Erythroblast (primary cell): ENCODE results near the gene COL24A1.
"Not testable (repeated sequence)": the region's sequence is repeated elsewhere in the genome, so short reads cannot be mapped to it uniquely, and the experiment has no call there.

Experiments
- DNase-seq, 2 experiments: peaks; one replicate each; lab custom pipeline; 2025; lab: John Stamatoyannopoulos, UW
- GATA1 ChIP-seq: IDR thresholded peaks from 2 replicates; pipeline ENCODE4 v1.6.1; 2011; ENCODE audit warnings: low read depth, mild to moderate bottlenecking, control low read depth, low read length, moderate library complexity
- POLR2A ChIP-seq: IDR thresholded peaks from 2 replicates; pipeline ENCODE4 v1.6.1; 2011; ENCODE audit warnings: mild to moderate bottlenecking, low read length

COL24A1 gene

DNA sequence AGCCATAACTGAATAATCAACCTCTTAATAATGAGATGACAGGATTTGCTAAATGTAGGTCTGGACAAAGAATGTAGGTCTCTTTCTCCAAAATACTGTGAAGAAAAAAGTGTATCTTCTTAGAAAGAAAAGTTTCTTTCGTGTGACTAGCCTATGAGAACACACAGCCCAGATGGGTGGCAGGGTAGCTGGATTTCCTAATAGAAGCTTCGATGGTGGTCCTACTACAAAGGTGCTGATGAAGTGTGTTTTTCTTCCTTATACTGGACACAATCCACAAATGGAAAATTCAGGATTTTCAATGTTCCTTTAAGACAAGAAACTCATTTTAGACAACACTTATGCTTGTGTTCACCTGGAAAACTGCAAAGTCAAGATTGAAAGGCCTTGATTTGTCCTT, 358.2 kb downstream of the COL24A1 start:
- no peak for TF ChIP-seq GATA1
- DNase-seq = no peak

DNA sequence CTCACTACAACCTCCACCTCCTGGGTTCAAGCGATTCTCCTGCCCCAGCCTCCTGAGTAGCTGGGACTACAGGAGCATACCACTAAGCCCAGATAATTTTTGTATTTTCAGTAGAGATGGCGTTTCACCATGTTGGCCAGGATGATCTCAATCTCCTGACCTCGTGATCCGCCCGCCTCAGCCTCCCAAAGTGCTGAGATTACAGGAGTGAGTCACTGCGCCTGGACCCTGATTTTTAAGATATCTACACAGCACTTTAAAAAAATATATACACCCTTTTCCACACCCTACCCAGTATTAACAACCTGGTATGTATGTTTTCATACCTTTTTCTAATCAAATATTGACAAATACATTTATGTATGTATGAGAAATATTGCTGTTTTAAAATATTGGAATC, 379.6 kb downstream of the COL24A1 start:
- DNase-seq = not testable (repeated sequence)

GRCh38 chr1:85762804-85763203, 393.8 kb downstream of the COL24A1 start:
- no peak for DNase-seq
- TF ChIP-seq POLR2A = no peak
- no peak for TF ChIP-seq GATA1

GRCh38 chr1:85756864-85757263, 399.7 kb downstream of the COL24A1 start:
- DNase-seq = no peak

DNA sequence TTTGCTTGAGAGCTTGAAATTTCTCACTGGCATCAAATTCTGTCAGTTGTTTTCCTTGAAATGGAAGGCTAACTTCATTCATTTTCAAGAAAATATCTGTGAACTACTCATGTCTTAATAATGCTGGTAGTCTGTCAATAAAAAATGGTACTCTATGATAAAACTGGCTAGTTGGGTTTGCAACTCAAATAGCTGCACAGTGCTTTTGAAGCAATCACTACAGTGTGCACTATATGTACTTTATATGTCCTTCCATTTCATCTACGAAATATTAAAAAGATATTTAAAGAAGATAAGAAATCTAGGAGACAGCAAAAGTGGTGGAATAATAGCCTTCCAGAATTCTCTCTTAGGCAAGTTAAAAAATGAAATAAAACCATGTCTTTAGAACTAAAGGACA, 408.5 kb downstream of the COL24A1 start:
- TF ChIP-seq POLR2A (no peak), GATA1 (no peak)
- DNase-seq = no peak

More at GRCh38 chr1:85756864-85757263, 399.7 kb downstream of the COL24A1 start:
- TF ChIP-seq POLR2A (no peak), GATA1 (no peak)

GRCh38 chr1:85746777-85747176, 409.8 kb downstream of the COL24A1 start:
- DNase-seq = no peak
- TF ChIP-seq POLR2A (no peak), GATA1 (no peak)

GRCh38 chr1:85743814-85744213, 412.8 kb downstream of the COL24A1 start:
- TF ChIP-seq POLR2A (no peak), GATA1 (no peak)
- DNase-seq = no peak

- no peak for TF ChIP-seq GATA1
- TF ChIP-seq POLR2A = no peak
- no peak for DNase-seq
Observed at GRCh38 chr1:85734931-85735330, 421.6 kb downstream of the COL24A1 start.

DNA sequence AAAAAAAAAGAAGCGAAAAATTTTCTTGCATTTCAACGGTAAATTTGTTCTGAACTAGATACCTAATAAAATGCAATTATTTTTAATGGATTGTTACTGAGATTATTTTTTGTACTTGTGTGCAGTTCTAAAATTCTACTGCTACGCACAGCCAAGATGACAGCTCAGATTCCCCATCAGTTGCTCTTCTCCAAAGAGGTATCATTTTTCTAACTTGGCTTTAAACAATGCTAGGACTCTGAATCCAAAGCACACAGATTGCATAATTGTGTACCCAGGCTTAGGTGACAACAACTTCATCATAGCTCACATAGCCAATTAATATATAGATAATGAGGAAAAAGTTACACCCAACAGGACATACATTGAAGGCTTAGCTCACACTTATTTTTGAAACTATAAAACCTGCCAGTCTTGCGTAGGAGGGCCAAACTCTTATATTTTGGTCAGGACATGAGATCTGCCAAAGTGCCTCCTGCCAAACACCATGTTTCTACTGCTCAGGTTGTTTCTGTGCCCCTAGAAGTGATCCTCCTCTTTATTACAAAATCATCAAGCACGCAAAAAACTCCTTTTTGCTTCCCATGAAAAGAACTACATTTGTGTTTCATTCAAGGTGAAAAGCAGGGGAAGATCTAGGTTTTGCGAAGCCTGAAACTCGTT, 437.8 kb downstream of the COL24A1 start:
- no peak for DNase-seq
- TF ChIP-seq GATA1 = no peak
- TF ChIP-seq POLR2A = no peak

DNA sequence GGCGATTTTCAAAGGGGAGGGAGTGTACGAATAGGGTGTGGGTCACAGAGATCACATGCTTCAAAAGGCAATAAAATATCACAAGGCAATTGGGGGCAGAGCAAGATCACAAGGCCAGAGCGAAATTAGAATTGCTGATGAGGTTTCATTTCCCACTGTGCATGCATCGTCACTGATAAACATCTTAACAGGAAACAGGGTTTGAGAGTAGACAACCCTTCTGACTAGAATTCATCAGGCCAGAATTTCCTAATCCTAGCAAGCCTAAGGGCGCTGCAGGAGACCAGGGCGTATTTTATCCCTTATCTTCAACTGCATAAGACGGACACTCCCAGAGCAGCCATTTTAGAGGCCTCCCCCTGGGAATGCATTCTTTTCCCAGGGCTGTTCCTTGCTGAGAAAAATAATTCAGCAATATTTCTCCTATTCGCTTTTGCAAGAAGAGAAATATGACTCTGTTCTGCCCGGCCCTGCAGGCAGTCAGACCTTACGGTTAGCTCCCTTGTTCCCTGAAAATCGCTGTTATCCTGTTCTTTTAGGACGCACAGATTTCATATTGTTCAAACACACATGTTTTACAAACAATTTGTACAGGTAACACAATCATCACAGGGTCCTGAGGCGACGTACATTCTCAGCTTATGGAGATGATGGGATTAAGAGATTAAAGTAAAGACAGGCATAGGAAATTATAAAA, 442.0 kb downstream of the COL24A1 start:
- not testable (repeated sequence) for DNase-seq

GRCh38 chr1:85708829-85709227, 447.7 kb downstream of the COL24A1 start:
- no peak for DNase-seq

DNA sequence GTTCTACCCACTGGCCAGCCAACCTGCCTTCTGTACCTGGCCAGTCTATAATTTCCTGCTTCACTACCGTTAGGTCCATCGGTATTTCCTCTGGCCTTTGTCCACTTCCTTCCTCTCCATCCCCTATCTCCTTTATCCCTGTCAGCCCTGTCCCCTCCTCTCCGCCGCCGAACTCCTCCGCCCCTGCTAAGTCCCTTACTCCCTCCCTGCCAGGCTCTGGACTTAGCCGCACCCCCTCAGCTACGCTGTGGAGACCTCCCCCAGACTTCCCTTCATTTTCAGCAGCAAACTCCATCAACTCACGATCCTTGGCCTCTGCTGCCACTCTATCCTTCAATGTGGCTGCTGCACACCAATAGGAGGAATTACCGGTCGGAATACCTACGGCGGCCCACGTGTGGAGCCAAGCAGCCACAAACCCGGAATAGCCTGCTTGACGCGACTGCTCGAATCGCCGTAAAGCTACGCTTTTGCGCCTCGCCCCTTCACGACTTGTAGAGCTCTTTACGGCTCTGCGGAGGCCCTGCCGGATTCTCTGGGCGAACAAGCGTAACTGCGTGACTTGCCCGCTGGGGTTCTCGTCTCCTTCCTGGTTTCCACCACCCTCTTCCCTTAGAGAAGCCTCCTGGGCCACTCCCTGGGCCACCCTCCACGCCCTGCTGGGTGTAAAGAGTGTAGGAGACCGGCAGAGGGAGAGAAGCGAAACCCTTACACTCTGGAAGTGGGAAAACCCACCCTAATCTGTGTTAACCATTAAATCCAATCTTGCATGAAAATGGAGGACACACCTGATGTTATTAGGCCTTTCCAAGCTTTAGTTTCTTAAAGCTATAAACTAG, 448.4 kb downstream of the COL24A1 start, which contains the start of gene ZNHIT6:
ZNHIT6 (minus strand) TSS at position 444 of the 839 bp plus-strand sequence; CDS start at position 295, 149 bp downstream.
- TF ChIP-seq POLR2A (peak; percentile 82), GATA1 (no peak)
- peak; percentile 91 to 95 for DNase-seq

More at GRCh38 chr1:85708829-85709227, 447.7 kb downstream of the COL24A1 start:
- TF ChIP-seq POLR2A = no peak
- TF ChIP-seq GATA1 = no peak

GRCh38 chr1:85707267-85707989, 449.1 kb downstream of the COL24A1 start:
- DNase-seq = peak; percentile 23 to 33
- TF ChIP-seq GATA1 (no peak), POLR2A (no peak)

GRCh38 chr1:85705940-85706339, 450.6 kb downstream of the COL24A1 start:
- no peak for DNase-seq
- no peak for TF ChIP-seq POLR2A
- TF ChIP-seq GATA1 = no peak
